Tibial nerve (tissue), 4 donors: ENCODE measurements around the gene HDHD5.

Experiments
- EP300 ChIP-seq, 2 donors: sonication (generic); formaldehyde crosslinking; IDR thresholded peaks; one replicate each; pipeline ENCODE4 v1.6.1; 2017; ENCODE audit warnings: antibody characterized with exemption in 2 of 2, mild to moderate bottlenecking in 1 of 2
- TF ChIP-seq, protein P1 (sequence below), 5 experiments: fragments of 200-600 bp in 3 of 5; fragments of 450-650 bp in 2 of 5; sonication (generic) in 3 of 5; IDR thresholded peaks; one replicate each; pipeline ENCODE4 v1.5.1; 2016 to 2019; ENCODE audit warnings: antibody characterized with exemption in 5 of 5, mild to moderate bottlenecking in 3 of 5, moderate library complexity in 2 of 5

DNA sequence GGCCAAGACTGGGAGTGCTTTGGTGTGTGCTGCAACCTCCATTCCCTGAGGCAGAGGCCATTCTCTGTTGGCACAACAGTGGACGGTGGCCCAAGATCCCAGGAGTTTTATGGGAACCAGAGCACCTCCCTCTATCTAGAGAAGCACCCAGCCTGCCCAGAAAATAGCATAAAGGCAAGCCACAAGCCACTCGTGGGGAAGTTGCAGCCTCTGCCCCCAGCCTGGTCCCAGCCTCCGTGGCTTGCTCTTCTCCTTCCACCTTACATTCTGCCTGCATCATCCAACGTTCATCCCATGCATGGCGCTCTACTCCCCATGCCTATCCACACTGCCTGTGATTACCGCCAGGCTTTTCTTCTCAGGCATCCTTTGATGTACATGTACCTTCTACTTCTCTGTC is 58.5 kb downstream of the HDHD5 start:
- TF ChIP-seq, protein P1, sequence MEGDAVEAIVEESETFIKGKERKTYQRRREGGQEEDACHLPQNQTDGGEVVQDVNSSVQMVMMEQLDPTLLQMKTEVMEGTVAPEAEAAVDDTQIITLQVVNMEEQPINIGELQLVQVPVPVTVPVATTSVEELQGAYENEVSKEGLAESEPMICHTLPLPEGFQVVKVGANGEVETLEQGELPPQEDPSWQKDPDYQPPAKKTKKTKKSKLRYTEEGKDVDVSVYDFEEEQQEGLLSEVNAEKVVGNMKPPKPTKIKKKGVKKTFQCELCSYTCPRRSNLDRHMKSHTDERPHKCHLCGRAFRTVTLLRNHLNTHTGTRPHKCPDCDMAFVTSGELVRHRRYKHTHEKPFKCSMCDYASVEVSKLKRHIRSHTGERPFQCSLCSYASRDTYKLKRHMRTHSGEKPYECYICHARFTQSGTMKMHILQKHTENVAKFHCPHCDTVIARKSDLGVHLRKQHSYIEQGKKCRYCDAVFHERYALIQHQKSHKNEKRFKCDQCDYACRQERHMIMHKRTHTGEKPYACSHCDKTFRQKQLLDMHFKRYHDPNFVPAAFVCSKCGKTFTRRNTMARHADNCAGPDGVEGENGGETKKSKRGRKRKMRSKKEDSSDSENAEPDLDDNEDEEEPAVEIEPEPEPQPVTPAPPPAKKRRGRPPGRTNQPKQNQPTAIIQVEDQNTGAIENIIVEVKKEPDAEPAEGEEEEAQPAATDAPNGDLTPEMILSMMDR (IDR thresholded peaks at IDR 0.05) = no peak
- no peak for TF ChIP-seq EP300 (IDR thresholded peaks at IDR 0.05)
